HepG2 (cell line): Measurements from ENCODE around the gene CASKIN1. TPM values are rescaled to one million over a fixed set of nuclear protein-coding genes. Genes with fewer than 3 reads are reported as not detected.

Experiments
- CHCHD3 ChIP-seq: sonication (generic); formaldehyde crosslinking; IDR thresholded peaks from 2 replicates; pipeline ENCODE4 v1.8.0; 2022; ENCODE audit warnings: mild to moderate bottlenecking, missing genetic modification reagents, moderate library complexity
- KAT7 ChIP-seq: IDR thresholded peaks from 2 replicates; pipeline ENCODE4 v1.6.1; 2018; ENCODE audit warnings: borderline replicate concordance, missing compliant biosample characterization
- PHF8 ChIP-seq: sonication (generic); formaldehyde crosslinking; IDR thresholded peaks from 2 replicates; pipeline ENCODE4 v1.5.0; 2020; ENCODE audit warnings: missing genetic modification reagents
- TEAD2 ChIP-seq: sonication (generic); formaldehyde crosslinking; IDR thresholded peaks from 2 replicates; pipeline ENCODE4 v1.9.0; 2021; ENCODE audit warnings: missing genetic modification reagents
- ZNF160 ChIP-seq: sonication (generic); formaldehyde crosslinking; IDR thresholded peaks from 2 replicates; pipeline ENCODE4 v1.8.0; 2022; ENCODE audit warnings: mild to moderate bottlenecking, inconsistent platforms, missing genetic modification reagents
- ZNF639 ChIP-seq: conservative IDR thresholded peaks from 2 replicates; pipeline ENCODE4 v1.6.1; 2018; ENCODE audit warnings: missing genetic modification reagents
- ZXDC ChIP-seq: sonication (generic); formaldehyde crosslinking; IDR thresholded peaks from 2 replicates; pipeline ENCODE4 v1.5.0; 2020; ENCODE audit warnings: mild to moderate bottlenecking, missing genetic modification reagents
- polyA plus RNA-seq, 8 experiments: library from polyadenylated mRNA; depleted of rRNA in 3 of 8; stranded (reverse) in 7 of 8; unstranded in 1 of 8; fragments of >200 nt; fragmentation: Illumina TruSeq in 4 of 8; extraction: Trizol in 4 of 8; gene quantifications; 2 replicates each; pipeline versions ENCODE4 v1.2.1 to v1.2.3, GENCODE V29; 2011 to 2016; ENCODE audit warnings: low read depth in 4 of 8, missing spikeins in 1 of 8, mixed read lengths in 1 of 8; ENCODE audit not compliant: insufficient read depth in 1 of 8
- total RNA-seq, 5 experiments: library from RNA; depleted of rRNA; stranded (reverse); fragments of >200 nt; fragmentation: Illumina TruSeq; extraction: Trizol; gene quantifications; 2 replicates each; pipeline ENCODE4 v1.2.3, GENCODE V29; 2016; ENCODE audit warnings: low read depth in 1 of 5

Gene CASKIN1
- total and polyA plus RNA-seq, 2 of the 13 experiments (the other 11 are each of a cell fraction or from before 2014, with no cell fraction given): 1.2 to 2.2 TPM

GRCh38 chr16:2213817-2214718, 17.7 kb upstream of the CASKIN1 start (continued):
- TF ChIP-seq ZXDC (CRISPR knock-in tag): no peak
- peak; percentile 31; the same call in 1 of the 2 replicates for TF ChIP-seq ZNF639
- TF ChIP-seq CHCHD3 (CRISPR knock-in tag): peak; percentile 56; the same call in 1 of the 2 replicates
- TF ChIP-seq PHF8 (CRISPR knock-in tag): peak; percentile 32; the same call in 1 of the 2 replicates
- TF ChIP-seq KAT7 (CRISPR knock-in tag): no peak
- TF ChIP-seq ZNF160 (CRISPR knock-in tag): no peak
- no peak for TF ChIP-seq TEAD2 (CRISPR knock-in tag)
